Activated CD8-positive, alpha-beta memory T cell treated with anti-CD3 and anti-CD28 coated beads, Interleukin-2, amount 50 U/mL, for 1 hour (primary cell): ENCODE measurements around the gene C1QTNF8.

Experiments used
- DNase-seq: peaks from one replicate; pipeline ENCODE4 v3.0.0-alpha.2; 2020; ENCODE audit errors: extremely low read depth

The C1QTNF8 gene

DNA sequence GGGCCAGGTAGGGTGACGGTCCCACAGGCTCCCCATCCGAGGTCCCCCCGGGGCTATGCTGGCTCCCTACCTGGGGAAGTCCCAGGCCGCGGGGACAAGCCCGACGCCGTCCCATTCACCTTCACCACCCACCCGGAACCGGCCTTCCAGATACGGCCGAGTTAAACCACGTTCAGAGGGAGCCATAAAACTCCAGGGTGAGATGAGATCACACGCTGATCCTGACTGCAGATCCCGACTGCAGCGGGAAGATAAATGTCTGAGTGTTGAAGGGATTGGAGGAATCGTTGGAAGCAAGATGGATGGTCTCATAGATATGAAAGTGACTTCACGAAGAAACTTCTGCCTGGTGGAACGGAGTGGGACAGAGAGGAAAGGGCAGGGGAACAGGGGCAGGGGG is 13.6 kb upstream of the C1QTNF8 start:
- DNase-seq: no peak

DNA sequence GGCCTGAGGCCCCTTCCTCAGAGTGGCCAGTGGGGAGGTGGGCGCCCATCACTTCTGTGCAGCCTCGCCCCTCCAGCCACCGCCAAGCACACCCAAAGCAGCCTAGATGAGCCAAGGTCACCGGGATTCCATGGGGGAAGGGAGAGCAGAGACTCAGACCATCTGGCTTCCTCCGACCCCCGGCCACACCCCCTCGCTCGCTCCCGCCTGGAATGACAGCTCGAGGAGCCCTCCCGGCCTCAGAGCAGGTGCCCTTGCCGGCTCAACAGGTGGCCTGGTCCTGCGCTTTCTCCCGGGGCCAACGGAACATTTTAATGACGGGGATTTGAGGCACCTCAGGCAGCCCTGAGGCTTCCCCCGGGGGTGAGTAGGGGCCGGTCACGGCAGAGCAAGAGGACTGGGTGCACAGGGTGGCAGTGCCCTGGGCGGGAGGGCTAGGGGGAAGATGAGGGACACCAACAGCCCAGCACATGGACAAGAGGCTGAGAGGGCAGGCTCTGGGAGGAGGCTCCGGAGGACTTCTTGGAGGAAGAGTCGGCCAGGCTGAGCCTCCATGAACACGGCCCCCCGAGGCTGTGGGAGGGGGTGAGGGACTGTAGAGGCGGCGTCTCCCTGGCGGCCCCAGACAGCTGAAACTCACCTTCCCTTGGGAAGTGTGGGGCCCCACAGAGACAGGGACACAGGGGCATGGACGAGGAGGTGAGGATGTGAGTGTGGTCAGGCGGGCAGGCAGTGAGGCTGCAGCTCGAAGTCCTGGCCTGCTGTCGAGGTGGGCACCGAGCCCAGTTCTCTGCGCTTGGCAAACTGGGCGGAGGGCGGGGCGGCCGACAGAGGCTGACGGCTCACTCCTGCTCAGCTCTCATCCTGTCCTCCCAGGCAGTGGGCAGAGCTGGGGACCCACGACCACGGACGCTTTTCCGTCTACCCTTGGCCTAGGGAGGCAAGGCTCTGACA is 12.5 kb upstream of the C1QTNF8 start:
- no peak for DNase-seq

DNA sequence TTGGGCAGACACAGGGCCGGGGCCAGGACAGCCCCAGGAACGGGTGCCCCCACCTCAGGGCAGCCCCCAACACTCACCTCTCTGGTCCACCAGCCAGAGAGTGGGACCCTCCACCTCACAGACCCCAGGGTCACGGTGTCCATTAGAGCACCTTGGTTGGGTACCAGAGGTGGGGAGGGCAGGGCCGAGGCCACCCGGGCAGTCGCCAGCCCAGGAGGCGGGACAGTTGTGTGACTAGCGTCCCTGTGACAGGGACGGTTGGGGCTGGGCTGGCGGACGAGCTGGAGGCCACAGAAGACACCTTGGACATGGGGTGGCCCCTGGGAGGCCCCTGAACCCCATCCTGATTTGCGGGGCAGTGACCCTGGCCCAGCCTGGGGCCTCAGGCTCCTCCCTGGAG is 11.7 kb upstream of the C1QTNF8 start:
- DNase-seq: no peak

DNA sequence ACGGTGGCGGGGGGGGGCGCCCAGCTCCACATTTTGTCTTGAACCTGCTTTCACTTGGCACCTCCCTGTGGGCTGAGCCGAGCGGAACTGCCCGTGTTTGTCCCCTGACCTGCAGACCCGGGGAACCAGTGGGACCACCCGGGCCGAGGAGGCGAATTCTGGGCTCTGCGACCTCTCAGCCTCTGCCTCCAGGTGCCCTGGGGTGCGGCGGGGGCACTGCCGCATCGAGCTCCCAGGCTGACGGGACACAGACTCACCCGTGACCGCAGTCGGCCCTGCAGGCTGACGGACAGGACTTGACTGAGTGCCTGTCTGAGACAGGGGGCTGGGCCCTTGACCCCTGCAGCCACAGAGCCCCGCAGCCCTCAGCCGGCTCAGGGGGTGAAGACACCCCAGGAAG is 11.1 kb upstream of the C1QTNF8 start:
- no peak for DNase-seq

DNA sequence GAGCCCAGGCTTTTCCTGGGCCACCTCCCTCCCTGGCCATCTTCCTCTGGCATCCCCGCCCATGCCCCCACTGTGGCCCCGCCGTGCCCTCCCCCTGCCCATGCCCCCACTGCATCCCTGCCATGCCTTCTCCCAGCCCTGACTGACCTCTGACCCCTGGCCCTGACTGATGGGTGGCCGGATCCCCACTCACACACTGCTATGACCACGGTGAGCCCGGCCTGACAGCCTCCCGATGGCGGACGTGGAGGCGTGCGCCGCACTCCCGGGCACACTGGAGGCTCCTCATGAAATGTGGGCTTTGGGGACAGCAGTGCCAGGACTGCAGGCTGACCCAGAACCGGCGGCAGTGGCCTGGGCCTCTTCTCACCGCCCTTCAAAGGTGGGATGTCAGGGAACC is 10.6 kb upstream of the C1QTNF8 start:
- DNase-seq: no peak

DNA sequence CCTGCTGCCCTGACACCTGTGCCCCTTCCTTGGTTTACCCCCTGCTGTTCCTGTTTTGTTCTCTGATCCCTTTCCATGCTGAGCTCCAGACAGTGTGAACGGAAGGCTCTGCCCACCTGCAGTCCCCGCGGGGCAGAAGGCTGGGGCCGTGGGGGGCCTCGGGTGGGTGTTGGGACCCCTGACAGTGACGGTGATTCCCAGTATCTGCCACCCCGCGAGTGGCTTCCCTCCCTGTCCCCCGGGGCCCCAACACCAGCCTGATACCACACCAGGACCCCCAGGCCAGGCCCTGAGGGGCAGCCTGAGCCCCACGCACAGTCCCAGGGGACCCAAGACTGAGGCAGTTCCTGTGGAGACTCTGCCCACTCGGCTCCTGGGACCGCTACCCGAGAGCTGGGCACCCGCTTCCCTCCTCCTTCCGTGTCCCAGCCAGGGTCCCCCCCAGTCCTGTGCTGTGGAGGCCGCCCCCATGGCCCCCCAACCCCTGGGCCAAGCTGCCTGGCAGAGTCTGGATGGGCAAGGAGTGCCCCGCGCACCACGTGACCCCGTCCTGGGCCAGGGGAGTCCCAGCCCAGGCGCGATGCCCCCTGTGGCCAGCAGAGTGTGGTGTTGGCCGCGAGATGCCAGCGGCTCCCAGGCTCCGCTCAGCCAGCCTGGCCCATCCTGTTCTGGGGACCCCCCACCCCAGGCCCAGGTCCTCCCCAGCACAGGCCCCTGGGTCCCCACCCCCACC is 10.0 kb upstream of the C1QTNF8 start:
- no peak for DNase-seq

DNA sequence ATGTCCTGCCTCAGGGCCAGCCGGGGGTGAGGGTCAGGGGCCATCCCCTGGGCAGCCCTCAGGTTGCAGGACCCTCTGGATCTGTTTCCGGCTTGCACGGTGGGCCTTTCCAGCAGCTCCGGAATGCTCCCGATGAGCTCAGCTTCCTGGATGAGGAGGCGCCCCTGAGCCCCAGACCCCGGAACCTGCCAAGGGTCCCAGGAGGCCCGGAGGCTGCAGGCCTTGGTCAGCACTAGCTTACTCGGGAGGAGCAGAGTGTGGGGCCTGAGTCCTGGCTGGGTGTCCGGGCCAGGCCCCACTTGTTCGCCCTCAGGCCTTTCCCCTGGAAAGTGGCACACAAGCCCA is 7.6 kb upstream of the C1QTNF8 start:
- no peak for DNase-seq

DNA sequence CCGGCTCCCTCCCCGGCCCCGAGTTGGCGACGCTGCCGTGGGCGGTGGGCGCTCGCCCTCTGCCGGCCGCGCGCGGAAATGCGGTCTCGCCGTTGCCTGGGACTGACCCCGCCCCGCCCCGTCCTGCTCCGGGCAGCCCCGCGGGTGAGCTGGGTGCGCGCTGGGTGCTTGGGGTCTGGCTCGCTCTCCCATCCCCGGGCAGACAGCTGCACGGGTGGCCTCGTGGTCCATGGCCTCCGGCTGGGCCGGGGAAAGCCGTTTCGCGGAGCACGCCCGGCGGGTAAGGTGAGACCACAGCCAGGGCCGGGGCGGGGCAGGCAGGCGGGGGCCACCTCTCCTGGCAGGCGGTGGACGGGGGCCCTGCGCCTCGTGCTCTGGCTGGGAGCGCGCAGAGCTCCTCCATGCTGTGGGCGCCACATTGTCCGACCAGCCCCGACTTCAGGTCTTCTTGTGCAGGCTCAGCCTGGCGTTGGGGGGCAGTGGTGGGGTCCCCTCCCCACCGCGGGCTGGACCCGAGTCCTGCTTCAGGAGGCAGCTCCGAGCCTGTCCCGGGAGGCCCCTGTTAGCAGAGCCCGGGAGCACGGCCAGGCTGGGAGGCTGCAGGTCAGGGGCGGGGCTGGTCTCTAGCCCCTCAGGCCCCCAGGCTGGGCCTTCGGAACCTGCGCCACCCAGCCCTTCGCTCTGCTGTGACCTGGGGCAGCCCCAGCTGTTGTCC is 7.0 kb upstream of the C1QTNF8 start:
- no peak for DNase-seq

DNA sequence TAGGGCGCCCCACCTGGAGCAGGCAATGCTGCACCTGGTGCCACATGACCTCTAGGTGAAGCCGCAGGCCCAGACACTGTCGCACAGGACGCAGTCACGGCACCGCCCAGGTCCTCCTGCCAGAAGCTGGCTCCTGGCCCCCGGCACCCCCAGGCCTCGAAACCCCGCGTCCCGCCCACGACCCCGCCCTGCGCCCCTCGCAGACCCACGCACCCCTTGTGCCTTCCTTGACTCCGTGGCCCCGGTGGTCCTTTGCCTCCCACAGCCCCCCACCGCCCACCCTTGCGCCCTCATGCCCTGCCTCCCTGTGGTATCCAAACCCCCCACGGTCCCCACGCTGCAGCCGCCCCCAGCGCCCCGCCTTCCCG is 6.3 kb upstream of the C1QTNF8 start:
- no peak for DNase-seq

DNA sequence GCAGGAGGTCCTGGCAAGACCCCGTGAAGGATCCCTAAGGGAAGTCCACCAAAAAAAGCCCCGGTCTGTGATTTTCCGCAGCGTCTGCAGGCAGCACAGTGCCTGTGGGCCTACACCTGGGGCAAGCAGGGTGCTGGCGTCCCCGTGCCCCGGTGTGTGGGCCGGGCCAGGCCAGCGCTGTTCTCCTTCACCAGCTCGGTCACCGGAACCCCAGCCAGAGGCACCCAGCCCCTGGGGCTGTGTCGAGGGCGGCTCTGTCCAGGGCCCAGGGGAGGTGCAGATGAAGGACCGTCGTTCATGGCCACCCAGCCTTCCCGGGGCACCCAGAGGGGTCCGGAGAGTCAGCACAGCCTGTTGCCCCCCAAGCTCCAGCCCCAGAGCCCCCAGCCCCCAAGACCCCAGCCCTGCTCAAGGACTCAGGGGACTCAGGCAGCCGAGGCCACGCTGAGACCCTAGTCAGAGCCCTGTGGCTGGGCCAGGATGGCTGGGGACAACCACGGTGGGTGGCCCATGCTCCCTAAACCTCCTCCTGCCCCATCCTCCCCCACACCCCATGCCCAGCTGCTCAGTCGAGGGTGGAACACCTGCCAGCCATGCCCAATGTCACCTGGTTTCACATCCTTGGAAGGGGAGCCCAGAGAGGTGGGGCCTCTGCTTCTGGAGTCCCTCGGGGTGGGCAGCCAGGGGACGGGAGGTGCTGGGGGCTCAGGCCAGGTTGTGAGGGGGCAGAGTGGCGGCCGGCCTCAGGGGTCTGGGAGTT is 5.7 kb upstream of the C1QTNF8 start:
- DNase-seq: no peak

DNA sequence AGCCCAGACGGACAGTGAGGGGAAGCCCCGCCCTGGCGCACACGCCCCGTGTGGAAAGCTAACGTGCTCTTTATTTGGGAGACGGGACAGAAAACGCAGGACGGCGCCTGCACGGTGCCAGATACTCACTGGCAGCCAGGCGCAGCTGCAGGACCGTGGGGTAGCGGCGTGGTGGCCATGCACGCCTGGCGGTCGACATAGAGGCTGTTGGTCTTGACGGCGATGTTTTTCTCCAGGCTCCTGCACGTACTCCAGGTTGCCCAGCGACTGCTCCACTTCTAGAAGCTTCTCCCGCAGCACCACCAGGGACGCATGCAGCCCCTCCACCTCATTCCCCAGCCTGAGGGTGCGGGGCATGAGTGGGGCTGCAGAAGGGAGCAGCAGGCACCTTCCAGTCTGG is 5.1 kb upstream of the C1QTNF8 start:
- DNase-seq: no peak

DNA sequence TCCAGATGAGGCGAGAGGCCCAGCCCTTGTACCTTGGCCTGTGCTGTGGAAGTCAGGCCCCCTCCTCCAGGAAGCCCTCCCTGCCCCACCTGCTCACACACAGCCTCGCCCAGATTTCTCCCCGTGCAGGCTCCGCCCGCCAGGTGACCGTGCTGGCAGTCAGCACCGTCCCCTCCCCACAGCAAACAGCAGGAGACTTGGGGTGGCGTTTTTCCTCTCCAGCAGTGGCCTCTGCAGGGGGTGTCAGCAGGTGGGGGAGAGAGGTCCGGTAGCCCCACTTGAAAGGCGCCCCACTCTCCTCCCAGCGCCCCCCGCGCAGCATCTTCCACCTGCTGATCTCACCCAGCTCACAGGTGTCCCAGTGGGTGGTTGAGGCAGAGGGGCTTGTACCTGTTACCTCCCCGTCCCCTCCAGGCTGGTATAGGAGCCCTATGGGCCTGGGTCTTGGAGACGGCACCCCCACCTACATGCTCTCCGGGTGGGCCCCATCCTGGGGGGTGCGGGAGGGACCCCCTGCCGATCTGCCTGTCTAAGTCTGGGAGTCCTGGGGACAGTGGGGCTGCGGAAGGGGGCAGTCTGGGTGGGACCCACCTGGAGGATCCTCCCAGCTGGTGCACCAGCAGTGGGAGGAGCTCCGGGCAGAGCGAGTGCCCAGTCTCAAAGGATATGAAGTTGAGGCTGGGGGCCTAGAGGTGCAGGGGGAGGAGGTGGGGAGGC is 4.2 kb upstream of the C1QTNF8 start:
- no peak for DNase-seq

DNA sequence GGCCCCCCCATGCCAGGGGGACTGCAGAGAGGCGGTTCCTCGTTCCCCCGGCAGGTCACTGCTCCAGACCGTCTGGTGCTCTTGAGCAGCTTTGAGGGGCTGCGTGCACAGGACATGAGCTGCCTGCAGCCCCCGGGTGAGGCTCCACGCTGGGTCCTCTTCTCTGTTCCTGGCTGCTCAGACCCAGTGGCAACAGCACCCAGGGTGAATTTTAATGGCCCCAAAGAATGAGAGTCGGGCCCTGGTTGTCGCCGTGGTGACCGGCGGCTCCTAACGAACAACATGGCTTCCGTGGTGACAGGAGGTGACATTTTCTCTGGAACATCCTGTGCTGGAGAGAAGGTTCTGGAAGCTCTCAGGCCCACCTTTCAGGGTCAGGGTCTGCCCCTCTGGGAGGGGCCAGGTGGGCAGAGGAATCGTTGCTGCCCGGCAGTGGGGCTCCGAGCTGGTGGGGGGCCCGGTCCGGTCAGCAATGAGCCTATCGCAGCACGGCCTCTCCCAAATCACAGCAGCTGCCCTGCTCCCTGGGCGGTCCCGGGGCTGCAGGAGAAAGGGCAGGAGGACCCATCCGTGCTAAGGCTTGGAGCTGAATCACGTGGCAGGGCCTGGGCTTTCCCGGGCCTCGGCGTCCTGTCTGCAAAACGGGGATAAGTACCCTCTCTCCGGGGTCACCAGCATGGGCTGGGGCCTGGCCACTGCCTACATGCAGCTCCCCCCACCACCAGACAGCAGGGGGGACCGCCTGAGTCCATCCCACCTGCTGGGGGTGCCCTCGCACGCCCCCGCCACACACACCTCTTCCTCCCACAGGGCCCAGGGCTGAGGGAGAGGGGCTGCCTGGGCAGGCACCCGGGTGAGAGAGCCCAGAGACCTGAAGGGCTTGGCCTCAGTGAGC is 3.4 kb upstream of the C1QTNF8 start:
- no peak for DNase-seq

DNA sequence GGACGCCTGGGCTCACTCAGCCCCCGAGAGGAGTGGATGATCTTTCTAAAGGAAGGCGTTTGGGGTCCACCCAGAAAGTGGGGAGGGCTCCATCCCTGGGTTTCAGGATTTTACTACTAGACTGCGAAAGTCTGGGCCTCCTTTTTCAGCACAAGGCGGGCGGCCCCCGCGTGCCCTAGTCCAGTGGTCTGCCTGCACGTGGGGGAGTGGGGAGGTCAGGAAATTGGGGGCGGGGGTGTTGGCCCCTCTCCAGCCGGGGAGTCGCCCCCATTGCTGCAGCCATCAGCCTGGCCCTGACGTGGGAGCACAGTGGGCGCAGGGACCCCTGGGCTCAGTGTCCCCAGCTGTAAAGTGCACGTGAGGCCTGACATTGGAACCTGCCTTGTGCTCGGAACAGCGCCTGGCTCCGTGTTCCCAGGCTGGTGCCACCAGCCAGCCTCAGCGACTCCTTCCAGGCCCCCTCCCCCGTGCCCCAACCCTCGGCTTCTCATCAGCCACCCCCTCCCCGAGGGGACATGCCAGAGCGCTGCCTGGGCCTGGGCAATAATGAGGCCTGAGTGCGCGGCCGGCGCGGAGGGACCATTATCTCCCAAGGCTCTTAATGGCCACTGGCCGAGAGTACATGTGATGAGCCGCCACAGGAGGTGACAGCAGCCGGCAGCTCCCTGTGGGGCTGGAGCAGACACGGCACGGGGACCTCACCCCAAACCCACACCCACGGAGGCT is 2.4 kb upstream of the C1QTNF8 start:
- DNase-seq: no peak

DNA sequence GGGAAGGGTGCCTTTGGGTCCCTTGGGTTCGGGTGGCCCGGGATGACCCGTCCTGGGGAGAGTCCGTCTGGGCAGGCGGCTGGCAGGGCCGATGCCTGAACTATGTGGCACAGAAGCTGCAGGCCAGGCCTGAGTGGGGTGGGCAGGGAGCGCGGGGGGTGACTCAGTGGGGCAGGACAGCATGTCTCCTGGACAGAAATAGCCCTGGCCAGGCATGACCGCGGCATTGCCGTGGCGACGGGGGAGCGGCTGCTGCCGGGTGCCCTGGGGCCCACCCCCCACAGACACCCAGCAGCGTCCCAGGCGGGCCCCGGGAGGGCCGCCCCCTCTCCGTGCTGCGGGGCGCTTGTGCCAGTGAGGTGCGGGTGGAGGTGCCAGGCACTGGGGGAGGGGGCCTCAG is 1.8 kb upstream of the C1QTNF8 start:
- DNase-seq: no peak

DNA sequence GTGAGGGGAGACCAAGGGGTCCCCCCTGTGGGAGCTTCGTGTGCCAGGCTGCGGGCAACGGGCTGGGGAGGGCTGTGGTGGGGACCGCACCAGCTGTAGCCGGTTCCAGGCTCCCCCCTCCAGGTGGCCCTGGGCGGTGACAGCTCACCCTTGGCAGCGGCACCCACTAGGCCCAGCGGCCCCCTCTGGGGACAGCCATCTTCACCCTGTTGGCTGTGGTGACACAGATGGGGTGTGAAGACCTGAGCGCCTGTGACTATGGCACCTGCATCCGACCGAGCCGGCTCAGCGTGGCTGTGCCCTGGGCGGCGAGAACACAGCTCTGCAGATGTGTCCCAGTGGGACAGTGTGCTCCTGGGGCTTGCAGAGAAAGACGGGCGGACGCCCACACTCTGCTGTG is 1.1 kb upstream of the C1QTNF8 start:
- no peak for DNase-seq

DNA sequence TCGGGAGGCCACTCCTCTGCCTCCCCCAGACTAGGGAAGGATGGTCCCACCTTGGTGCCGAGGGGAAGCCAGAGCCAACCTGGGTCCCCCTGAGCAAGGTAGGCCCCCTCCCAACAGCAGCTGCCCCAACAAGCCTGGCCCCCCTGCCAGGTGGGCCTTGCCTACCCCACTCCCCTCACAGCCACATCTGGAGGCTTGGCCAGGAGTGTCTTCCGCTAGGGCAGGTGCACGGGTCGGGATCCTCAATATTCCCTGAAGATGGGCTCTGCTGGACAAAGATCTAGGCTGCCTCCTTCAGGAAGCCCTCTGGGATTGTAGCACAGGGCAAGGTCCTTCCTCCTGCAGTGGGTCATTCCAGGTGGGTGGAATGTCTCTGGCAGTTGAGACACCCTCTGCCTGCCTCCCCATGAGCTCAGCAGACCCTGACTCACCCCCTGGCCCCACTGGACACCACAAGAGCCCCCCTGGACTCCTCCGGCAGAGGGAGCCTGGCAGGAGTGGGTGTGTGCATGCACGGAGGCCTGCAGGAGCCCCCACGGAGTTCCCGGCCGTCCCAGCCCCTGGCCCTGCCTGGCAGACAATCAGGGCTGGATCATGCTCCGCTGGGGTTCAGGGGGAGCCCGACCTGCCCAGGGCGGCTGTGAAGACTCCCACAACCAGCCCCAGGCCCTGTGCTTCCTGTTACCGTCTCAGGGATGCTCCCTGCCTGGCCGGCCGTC is 435 bp downstream of the C1QTNF8 start:
- no peak for DNase-seq

DNA sequence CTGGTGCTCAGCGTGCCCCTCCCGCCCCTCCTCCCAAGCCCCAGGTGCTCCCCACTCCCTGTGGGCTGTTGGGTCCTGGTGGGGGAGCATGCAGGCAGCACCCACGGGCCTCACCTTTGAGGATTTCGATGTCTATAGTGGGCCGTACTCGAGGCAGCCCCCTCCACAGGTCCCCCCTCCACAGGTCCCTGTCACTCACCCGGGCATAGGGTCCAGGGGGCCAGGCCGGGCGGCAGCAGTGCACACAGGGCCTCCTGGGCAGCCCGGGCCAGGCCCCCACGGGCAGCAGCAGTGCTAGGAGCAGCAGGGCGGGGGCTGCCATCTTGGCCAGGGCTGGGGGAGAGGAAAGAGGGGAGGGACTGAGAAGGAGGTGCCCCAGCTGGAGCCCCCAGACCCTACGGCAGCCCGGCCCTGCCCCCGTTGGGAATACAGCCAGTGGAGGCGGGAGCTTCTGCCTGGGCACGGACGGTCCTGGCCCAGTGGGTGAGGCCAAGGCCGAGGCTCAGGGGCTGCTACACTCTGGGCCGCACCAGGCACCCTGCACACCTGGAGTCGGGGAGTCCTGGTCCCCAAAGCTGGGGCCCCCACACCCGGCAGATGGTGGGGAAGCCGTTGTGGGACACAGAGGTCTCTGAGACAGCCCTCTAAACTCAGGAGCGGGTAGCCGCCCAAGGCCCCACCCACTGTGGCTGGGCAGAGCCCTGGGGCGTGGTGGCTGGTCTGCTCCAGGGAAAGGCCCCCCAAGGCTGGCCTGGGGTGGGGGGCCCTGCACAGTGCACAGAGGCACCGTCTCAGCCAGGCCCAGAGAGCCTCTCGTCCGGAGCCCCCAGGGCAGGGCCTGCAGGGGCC is 1.2 kb downstream of the C1QTNF8 start:
- no peak for DNase-seq
